Kidney (tissue), 14 donors: ENCODE measurements around the gene CARMIL3. TPM values are rescaled to one million over a fixed set of nuclear protein-coding genes. Genes with fewer than 3 reads are reported as not detected.

Source experiments
- DNase-seq, 5 donors: peaks; one replicate each; pipeline ENCODE4 v3.0.0-alpha.2; 2013 to 2020
- FAIRE-seq: peaks from 2 replicates; lab custom pipeline; 2012; peaks lifted over from hg19 to GRCh38; lab: Jason Lieb, UNC
- H3K27ac ChIP-seq, 2 donors: one replicate each; pipeline ENCODE4 v1.7.0; 2013; ENCODE audit warnings: low read depth in 2 of 2, low read length in 2 of 2, inconsistent platforms in 1 of 2
- H3K27me3 ChIP-seq: one replicate; pipeline ENCODE4 v1.7.1; 2013; ENCODE audit warnings: low read length, inconsistent platforms; ENCODE audit not compliant: control insufficient read depth, insufficient read depth
- H3K36me3 ChIP-seq, 3 donors: one replicate each; pipeline versions ENCODE4 v1.7.0 to v1.7.1; 2013; ENCODE audit warnings: low read length in 3 of 3, control low read depth in 1 of 3, inconsistent platforms in 1 of 3; ENCODE audit not compliant: insufficient read depth in 3 of 3, control insufficient read depth in 2 of 3
- H3K4me1 ChIP-seq, 3 donors: one replicate each; pipeline versions ENCODE4 v1.7.0 to v1.7.1; 2013; ENCODE audit warnings: low read length in 3 of 3, inconsistent platforms in 1 of 3, low read depth in 1 of 3; ENCODE audit not compliant: control insufficient read depth in 2 of 3, insufficient read depth in 2 of 3
- H3K4me3 ChIP-seq, 3 donors: one replicate each; pipeline versions ENCODE4 v1.7.0 to v1.8.1; 2013; ENCODE audit warnings: low read length in 3 of 3, control low read depth in 1 of 3, inconsistent platforms in 1 of 3
- H3K9ac ChIP-seq, 3 donors: one replicate each; pipeline versions ENCODE4 v1.7.0 to v1.7.1; 2013; ENCODE audit warnings: low read length in 3 of 3, control low read depth in 1 of 3, inconsistent platforms in 1 of 3
- H3K9me3 ChIP-seq, 3 donors: one replicate each; pipeline versions ENCODE4 v1.7.0 to v1.7.1; 2013; ENCODE audit warnings: low read length in 3 of 3, control low read depth in 1 of 3, inconsistent platforms in 1 of 3; ENCODE audit not compliant: control insufficient read depth in 2 of 3, insufficient read depth in 1 of 3
- CTCF ChIP-seq: IDR thresholded peaks from 3 replicates; pipeline ENCODE4 v1.5.1; 2012; ENCODE audit warnings: mild to moderate bottlenecking, moderate library complexity, borderline replicate concordance; ENCODE audit not compliant: insufficient read depth; ENCODE audit errors: extremely low read depth
- intact Hi-C: fragments of 100-400 bp; cut with DNase I; formaldehyde crosslinking; loops from one replicate; pipeline ENCODE4 v1.11.1; 2022
- polyA plus RNA-seq: library from polyadenylated mRNA; stranded (reverse); fragments of 350-450 nt; fragmentation: Illumina TruSeq; extraction: RNeasy Lipid Tissue Mini Kit (QIAGEN cat#74804); gene quantifications from one replicate; pipeline ENCODE4 v1.2.3, GENCODE V29; 2014; ENCODE audit warnings: low read depth, low replicate concordance; ENCODE audit not compliant: insufficient read depth
- total RNA-seq: library from RNA; stranded (reverse); fragmentation: NEBNext Ultra II Directional; extraction: Animal tissue kit (Norgen Biotek cat#: 25700); gene quantifications from one replicate; pipeline ENCODE4 v1.2.1, GENCODE V29; 2021
- donor health status: control.
- donor health status: control.
- donor health status: control.
- donor health status: control.
- donor health status: control.
- donor health status: DM: yes; HTN: yes; CAD: no.
- donor health status: Normal renal cell carcinoma (clear cell type).

CARMIL3 gene
- total and polyA plus RNA-seq, 2 donors from 2014 or later: 1.4 to 1.5 TPM

GRCh38 chr14:24059841-24060388 is 8.1 kb downstream of the CARMIL3 start:
- Histone ChIP-seq H3K4me3 (no peak overlapping the region), H3K27me3 (no peaks in the 10 kb centered on the region), H3K36me3 (no peaks in the 10 kb centered on the region), H3K4me1 (peaks cover 0 to 26% (median 14%) of the 10 kb centered on the region in 3 donors), H3K9ac (no peak overlapping the region), H3K27ac (no peak overlapping the region), H3K9me3 (no peaks in the 10 kb centered on the region)
- intact Hi-C loops: no loop called here
- peak in 1 of 5 donors; percentile 48 for DNase-seq
- FAIRE-seq: no peak
- TF ChIP-seq CTCF: no peak

GRCh38 chr14:24060443-24060842 is 8.6 kb downstream of the CARMIL3 start:
- no peak for FAIRE-seq
- Histone ChIP-seq H3K36me3 (no peaks in the 10 kb centered on the region), H3K4me3 (no peak overlapping the region), H3K9ac (no peak overlapping the region), H3K4me1 (peaks cover 0 to 26% (median 14%) of the 10 kb centered on the region in 3 donors), H3K27me3 (no peaks in the 10 kb centered on the region), H3K27ac (no peak overlapping the region), H3K9me3 (no peaks in the 10 kb centered on the region)
- no peak for TF ChIP-seq CTCF
- DNase-seq: peak in 1 of 5 donors; percentile 46
- intact Hi-C loops: no loop called here

- TF ChIP-seq CTCF: no peak
- no peak for FAIRE-seq
Observed at GRCh38 chr14:24060984-24061913, 9.4 kb downstream of the CARMIL3 start.

More at GRCh38 chr14:24060984-24061913, 9.4 kb downstream of the CARMIL3 start:
- no peak for DNase-seq
- Histone ChIP-seq H3K9ac (no peak overlapping the region), H3K4me3 (no peak overlapping the region), H3K9me3 (no peaks in the 10 kb centered on the region), H3K27ac (peak overlapping the region; percentile 57 to 63), H3K36me3 (no peaks in the 10 kb centered on the region), H3K27me3 (no peaks in the 10 kb centered on the region), H3K4me1 (peaks cover 0 to 26% (median 14%) of the 10 kb centered on the region in 3 donors)
- intact Hi-C loops: no loop called here
